SJCRH30 (cell line): ENCODE measurements around the gene NT5M. TPM values are rescaled to one million over a fixed set of nuclear protein-coding genes. Genes with fewer than 3 reads are reported as not detected.

ENCODE experiments used
- DNase-seq, 2 experiments: peaks; one replicate each; pipeline ENCODE4 v3.0.0-alpha.2; 2015 to 2020
- H3K27ac ChIP-seq: fragments of 250-450 bp; sonication (Bioruptor Pico); 2 replicates; pipeline ENCODE4 v1.5.1; 2020; ENCODE audit warnings: mild to moderate bottlenecking, moderate library complexity
- H3K27me3 ChIP-seq: fragments of 250-450 bp; sonication (Bioruptor Pico); 2 replicates; pipeline ENCODE4 v1.5.1; 2020; ENCODE audit warnings: mild to moderate bottlenecking, moderate library complexity
- H3K36me3 ChIP-seq: fragments of 250-450 bp; sonication (Bioruptor Pico); 2 replicates; pipeline ENCODE4 v1.5.1; 2020; ENCODE audit warnings: mild to moderate bottlenecking, moderate library complexity
- H3K4me1 ChIP-seq: fragments of 250-450 bp; sonication (Bioruptor Pico); 2 replicates; pipeline ENCODE4 v1.5.1; 2020; ENCODE audit warnings: mild to moderate bottlenecking, moderate library complexity
- H3K4me3 ChIP-seq: fragments of 250-450 bp; sonication (Bioruptor Pico); 2 replicates; pipeline ENCODE4 v1.5.1; 2020; ENCODE audit warnings: mild to moderate bottlenecking, moderate library complexity
- H3K9me3 ChIP-seq: fragments of 250-450 bp; sonication (Bioruptor Pico); replicated peaks from 2 replicates; pipeline ENCODE4 v1.5.1; 2020; ENCODE audit warnings: mild to moderate bottlenecking, moderate library complexity
- total RNA-seq: library from RNA; depleted of rRNA; stranded (reverse); fragments of >200 nt; shearing (Covaris generic); gene quantifications from 2 replicates; pipeline ENCODE4 v1.2.3, GENCODE V29; 2014; rRNA removed

Gene NT5M
- total RNA-seq, 1 experiment from 2014 or later = 4.2 TPM

GRCh38 chr17:17388657-17389496 lies 85.7 kb downstream of the NT5M start:
- peak; percentile 73 to 76 for DNase-seq
- Histone ChIP-seq H3K36me3 (no peaks in the 10 kb centered on the region), H3K27me3 (no peaks in the 10 kb centered on the region), H3K4me1 (peaks cover 44% of the 10 kb centered on the region), H3K9me3 (no peaks in the 10 kb centered on the region; the same call in 1 of the 2 replicates), H3K27ac (no peak overlapping the region), H3K4me3 (no peak overlapping the region)

- Histone ChIP-seq H3K27ac (no peak overlapping the region), H3K4me3 (no peak overlapping the region), H3K9me3 (no peaks in the 10 kb centered on the region; the same call in 1 of the 2 replicates), H3K27me3 (no peaks in the 10 kb centered on the region), H3K36me3 (no peaks in the 10 kb centered on the region), H3K4me1 (peaks cover 22% of the 10 kb centered on the region)
- DNase-seq = peak; percentile 65 to 81
Observed at GRCh38 chr17:17391668-17392370, 88.6 kb downstream of the NT5M start.

- H3K9me3 ChIP-seq = no peaks in the 10 kb centered on the region; the same call in 1 of the 2 replicates
- H3K27me3 ChIP-seq = no peaks in the 10 kb centered on the region
- no peak overlapping the region for H3K4me3 ChIP-seq
- H3K36me3 ChIP-seq = no peaks in the 10 kb centered on the region
- no peak overlapping the region for H3K27ac ChIP-seq
- peaks cover 14% of the 10 kb centered on the region for H3K4me1 ChIP-seq
- DNase-seq = no peak
Observed at GRCh38 chr17:17393976-17394375, 90.8 kb downstream of the NT5M start.

GRCh38 chr17:17394494-17394893 lies 91.3 kb downstream of the NT5M start:
- no peak for DNase-seq
- Histone ChIP-seq H3K27me3 (no peaks in the 10 kb centered on the region), H3K36me3 (no peaks in the 10 kb centered on the region), H3K4me1 (peaks cover 11% of the 10 kb centered on the region), H3K27ac (no peak overlapping the region), H3K9me3 (no peaks in the 10 kb centered on the region; the same call in 1 of the 2 replicates), H3K4me3 (no peak overlapping the region)

GRCh38 chr17:17395246-17395802 lies 92.2 kb downstream of the NT5M start:
- Histone ChIP-seq H3K27ac (no peak overlapping the region), H3K9me3 (no peaks in the 10 kb centered on the region; the same call in 1 of the 2 replicates), H3K4me1 (peaks cover 11% of the 10 kb centered on the region), H3K4me3 (no peak overlapping the region), H3K27me3 (no peaks in the 10 kb centered on the region), H3K36me3 (no peaks in the 10 kb centered on the region)
- no peak for DNase-seq

GRCh38 chr17:17395885-17396284 lies 92.7 kb downstream of the NT5M start:
- no peak for DNase-seq
- Histone ChIP-seq H3K9me3 (no peaks in the 10 kb centered on the region; the same call in 1 of the 2 replicates), H3K4me1 (peaks cover 11% of the 10 kb centered on the region), H3K36me3 (no peaks in the 10 kb centered on the region), H3K4me3 (no peak overlapping the region), H3K27me3 (no peaks in the 10 kb centered on the region), H3K27ac (no peak overlapping the region)

Other genes starting within 250 kb of the NT5M start
- 26.0 and 26.2 TPM in 2 replicates for gene PLD6, start 97.0 kb upstream of the NT5M start, total RNA-seq
- 110 and 121 TPM in 2 replicates for gene FLCN, start 66.2 kb upstream of the NT5M start, total RNA-seq
- 395 TPM in 2 replicates for gene COPS3, start 22.1 kb upstream of the NT5M start, total RNA-seq
- gene MED9, start 173.6 kb downstream of the NT5M start, total RNA-seq = 84.4 and 88.9 TPM in 2 replicates
- not detected in 2 replicates for gene RASD1, start 193.0 kb downstream of the NT5M start, total RNA-seq